DOHH2 (cell line): ENCODE measurements around the gene ASCC2.
"Not testable (repeated sequence)": the region's sequence is repeated elsewhere in the genome, so short reads cannot be mapped to it uniquely, and the experiment has no call there.

Experiments
- H3F3A ChIP-seq: fragments of 200-600 bp; sonication (generic), shearing (Covaris generic); 2 replicates; pipeline ENCODE4 v1.6.0; 2016; ENCODE audit warnings: antibody characterized with exemption, mild to moderate bottlenecking; ENCODE audit not compliant: control insufficient read depth, insufficient read depth
- H3K27ac ChIP-seq: fragments of 200-600 bp; sonication (generic); 2 replicates; pipeline ENCODE4 v1.5.1; 2014; ENCODE audit warnings: low read depth, mild to moderate bottlenecking, low read length, moderate library complexity
- H3K27me3 ChIP-seq: fragments of 200-600 bp; sonication (generic); 2 replicates; pipeline ENCODE4 v1.6.1; 2014; ENCODE audit warnings: mild to moderate bottlenecking, low read length, mixed read lengths; ENCODE audit not compliant: control insufficient read depth
- H3K36me3 ChIP-seq: fragments of 200-600 bp; sonication (generic); 2 replicates; pipeline ENCODE4 v1.6.1; 2014; ENCODE audit warnings: mild to moderate bottlenecking, low read length, moderate library complexity, mixed read lengths; ENCODE audit not compliant: control insufficient read depth
- H3K4me1 ChIP-seq: fragments of 200-600 bp; sonication (generic); 2 replicates; pipeline ENCODE4 v1.6.1; 2014; ENCODE audit warnings: mild to moderate bottlenecking, low read length, mixed read lengths; ENCODE audit not compliant: control insufficient read depth
- H3K4me2 ChIP-seq: fragments of 200-600 bp; sonication (generic); 2 replicates; pipeline ENCODE4 v1.6.0; 2014; ENCODE audit warnings: mild to moderate bottlenecking, low read length, moderate library complexity
- H3K4me3 ChIP-seq: fragments of 200-600 bp; sonication (generic); 2 replicates; pipeline ENCODE4 v1.5.1; 2014; ENCODE audit warnings: mild to moderate bottlenecking, low read length, mixed read lengths
- H3K79me2 ChIP-seq: fragments of 200-600 bp; sonication (generic); 2 replicates; pipeline ENCODE4 v1.6.1; 2014; ENCODE audit warnings: mild to moderate bottlenecking, low read length, mixed read lengths; ENCODE audit not compliant: control insufficient read depth
- H3K9me2 ChIP-seq: fragments of 200-600 bp; sonication (generic); replicated peaks from 2 replicates; pipeline ENCODE4 v1.6.1; 2014; ENCODE audit warnings: mild to moderate bottlenecking, low read length, mixed read lengths; ENCODE audit not compliant: control insufficient read depth
- H3K9me3 ChIP-seq: fragments of 200-600 bp; sonication (generic); 2 replicates; pipeline ENCODE4 v1.6.1; 2014; ENCODE audit warnings: antibody characterized with exemption, low read length, mixed read lengths; ENCODE audit not compliant: control insufficient read depth, insufficient read depth
- H4K20me1 ChIP-seq: fragments of 200-600 bp; sonication (generic); 2 replicates; pipeline ENCODE4 v1.6.0; 2014; ENCODE audit warnings: low read depth, mild to moderate bottlenecking, antibody characterized with exemption, low read length, moderate library complexity; ENCODE audit not compliant: control insufficient read depth, insufficient read depth
- CTCF ChIP-seq: fragments of 200-600 bp; sonication (generic); IDR thresholded peaks from one replicate; pipeline ENCODE4 v1.5.1; 2014; ENCODE audit warnings: antibody characterized with exemption, mild to moderate bottlenecking, low read depth, low read length; ENCODE audit not compliant: poor library complexity, severe bottlenecking
- EZH2phosphoT487 ChIP-seq: fragments of 200-600 bp; sonication (generic); IDR thresholded peaks from 2 replicates; pipeline ENCODE4 v1.6.1; 2017; ENCODE audit warnings: borderline replicate concordance, mild to moderate bottlenecking, antibody characterized with exemption, low read length, moderate library complexity, mixed read lengths

ASCC2 gene

GRCh38 chr22:29830585-29830984 is 7.5 kb downstream of the ASCC2 start:
- no peak overlapping the region for H3K4me2 ChIP-seq
- no peak overlapping the region for H3K27ac ChIP-seq
- H3K36me3 ChIP-seq, result peaks cover 51% of the 10 kb centered on the region
- H3K4me3 ChIP-seq, result no peak overlapping the region
- H3K9me3 ChIP-seq, result no peaks in the 10 kb centered on the region
- no peaks in the 10 kb centered on the region for H3K4me1 ChIP-seq
- no peaks in the 10 kb centered on the region for H3K27me3 ChIP-seq
- no peaks in the 10 kb centered on the region for H3F3A ChIP-seq
- H3K79me2 ChIP-seq, result peaks cover 11% of the 10 kb centered on the region
- H4K20me1 ChIP-seq, result no peaks in the 10 kb centered on the region
- no peak for TF ChIP-seq CTCF
- no peak for TF ChIP-seq EZH2phosphoT487
- no peaks in the 10 kb centered on the region for H3K9me2 ChIP-seq

- H4K20me1 ChIP-seq, H3F3A ChIP-seq, H3K4me3 ChIP-seq, H3K27ac ChIP-seq, H3K27me3 ChIP-seq, H3K9me3 ChIP-seq, H3K4me2 ChIP-seq, H3K9me2 ChIP-seq, H3K79me2 ChIP-seq, H3K4me1 ChIP-seq: not testable (repeated sequence)
- peaks cover 57% of the 10 kb centered on the region for H3K36me3 ChIP-seq
Observed at GRCh38 chr22:29827726-29828125, 10.3 kb downstream of the ASCC2 start.

GRCh38 chr22:29827091-29827490 is 11.0 kb downstream of the ASCC2 start:
- H3K9me3 ChIP-seq, result no peaks in the 10 kb centered on the region
- no peak overlapping the region for H3K27ac ChIP-seq
- H3K4me1 ChIP-seq, result no peaks in the 10 kb centered on the region
- no peaks in the 10 kb centered on the region for H3F3A ChIP-seq
- H4K20me1 ChIP-seq, result no peaks in the 10 kb centered on the region
- H3K4me2 ChIP-seq, result no peak overlapping the region
- TF ChIP-seq EZH2phosphoT487 (no peak), CTCF (no peak)
- H3K4me3 ChIP-seq, result no peak overlapping the region
- H3K36me3 ChIP-seq, result peaks cover 60% of the 10 kb centered on the region
- no peaks in the 10 kb centered on the region for H3K27me3 ChIP-seq
- H3K9me2 ChIP-seq, result no peaks in the 10 kb centered on the region
- H3K79me2 ChIP-seq, result no peaks in the 10 kb centered on the region

DNA sequence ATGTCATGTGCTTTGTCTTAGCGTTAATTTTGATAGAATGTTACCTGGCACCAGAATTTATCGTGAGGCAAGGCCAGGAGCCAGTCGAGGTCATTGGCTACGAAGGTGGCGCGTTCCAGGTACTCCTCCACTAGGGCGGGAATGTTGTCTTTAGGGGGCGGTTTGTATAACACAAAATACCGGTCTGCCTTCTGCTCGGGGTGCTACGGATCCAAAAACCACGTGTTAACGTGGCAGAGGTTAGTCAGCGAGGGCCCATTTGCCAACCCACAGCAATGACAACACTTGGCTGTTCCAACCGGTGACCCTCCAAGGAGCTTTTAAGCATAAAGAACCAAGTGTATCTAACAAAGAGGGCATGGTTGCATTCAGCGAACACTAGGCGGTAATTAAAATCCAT is 12.5 kb downstream of the ASCC2 start:
- Histone ChIP-seq H3K27ac (no peak overlapping the region), H3K4me1 (no peaks in the 10 kb centered on the region), H4K20me1 (no peaks in the 10 kb centered on the region; the same call in 1 of the 2 replicates), H3K4me2 (no peak overlapping the region), H3K36me3 (peaks cover 58% of the 10 kb centered on the region), H3F3A (no peaks in the 10 kb centered on the region), H3K27me3 (no peaks in the 10 kb centered on the region), H3K79me2 (no peaks in the 10 kb centered on the region), H3K9me3 (no peaks in the 10 kb centered on the region), H3K4me3 (no peak overlapping the region), H3K9me2 (no peaks in the 10 kb centered on the region)
- TF ChIP-seq CTCF, result no peak
- no peak for TF ChIP-seq EZH2phosphoT487
